ENCODE measurements around the gene RABGAP1L.

The RABGAP1L gene

DNA sequence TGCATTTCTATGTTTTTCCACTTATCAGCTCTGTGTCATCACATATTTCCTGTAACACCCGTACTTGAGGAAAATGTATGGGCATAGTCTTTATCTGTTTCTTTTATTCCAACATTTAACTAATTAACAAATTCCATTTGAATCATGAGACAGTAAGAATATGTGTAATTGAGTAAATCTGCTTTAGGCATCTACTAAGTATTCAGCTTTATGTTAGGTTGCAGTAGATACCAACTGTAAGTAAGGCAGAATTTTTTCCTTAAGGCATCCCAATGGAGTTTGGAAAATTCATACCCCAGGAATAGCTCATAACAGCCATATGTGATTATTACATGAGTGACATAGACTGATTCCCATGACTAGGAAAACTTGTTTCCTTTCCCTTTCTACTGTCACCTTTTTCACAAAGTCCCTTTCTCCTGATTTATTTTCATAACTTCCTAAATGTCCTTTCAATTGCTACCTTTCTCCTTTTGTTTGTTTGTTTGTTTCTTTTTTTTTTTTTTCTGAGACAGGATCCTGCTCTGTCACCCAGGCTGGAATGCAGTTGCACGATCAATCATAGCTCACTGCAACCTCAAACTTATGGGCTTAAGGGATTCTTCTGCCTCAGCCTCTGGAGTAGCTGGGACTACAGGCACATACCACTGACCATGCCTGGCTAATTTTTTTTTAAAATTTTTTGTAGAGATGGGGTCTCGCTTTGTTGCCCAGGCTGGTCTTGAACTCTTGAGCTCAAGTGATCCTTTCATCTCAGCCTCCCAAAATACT is 780.6 kb downstream of the RABGAP1L start:
- no peak overlapping the region for H3K4me3 ChIP-seq (replicated peaks in 1 of 2; ENCODE audit: low read depth in 2 of 2, low read length in 2 of 2)
- no peak for TF ChIP-seq CTCF (IDR thresholded peaks at IDR 0.05; ENCODE audit: low read depth, low read length)
- no peak for DNase-seq (ENCODE audit: low read depth in 2 of 2)

- no peak overlapping the region for H3K4me3 ChIP-seq (replicated peaks in 1 of 2; ENCODE audit: low read depth in 2 of 2, low read length in 2 of 2)
- TF ChIP-seq CTCF (IDR thresholded peaks at IDR 0.05; ENCODE audit: low read depth, low read length) = no peak
- DNase-seq (ENCODE audit: low read depth in 2 of 2) = no peak
These were observed 781.4 kb downstream of the RABGAP1L start for GRCh38 chr1:174940646-174941175.

DNA sequence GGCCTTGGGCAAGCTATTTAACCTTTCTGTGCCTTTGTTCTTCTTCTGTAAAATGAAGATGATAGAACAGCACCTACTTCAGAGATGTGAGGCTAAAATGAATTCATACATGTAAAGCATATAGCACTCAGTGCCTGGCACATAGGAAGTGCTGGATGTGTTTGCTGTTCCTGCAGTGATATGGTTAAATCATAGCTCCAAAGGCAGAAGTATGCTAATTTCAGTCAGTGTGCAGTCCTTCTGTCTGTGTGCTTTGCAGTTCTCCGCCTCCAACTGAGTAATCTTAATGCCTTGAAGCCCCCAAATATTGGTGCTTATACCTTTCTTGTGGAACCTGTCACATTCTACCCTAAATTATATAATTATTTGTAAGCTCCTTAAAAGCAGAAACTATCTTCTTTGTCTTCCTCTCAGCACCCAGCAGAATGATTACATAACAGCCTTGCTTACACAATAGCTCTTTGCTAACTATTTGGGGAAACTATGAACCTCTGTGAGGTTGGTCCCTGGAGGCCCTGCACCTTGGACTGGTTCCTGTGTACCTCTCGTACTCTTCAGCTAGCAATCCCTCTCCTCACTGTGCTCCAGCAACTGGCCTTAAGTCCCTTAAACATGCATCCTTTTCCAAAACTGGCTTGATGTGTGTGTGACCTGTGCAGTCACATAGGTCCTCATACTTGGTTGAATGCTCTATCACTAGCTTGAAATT is 783.4 kb downstream of the RABGAP1L start:
- DNase-seq (ENCODE audit: low read depth in 2 of 2) = peak; percentile 12 to 54
- no peak for TF ChIP-seq CTCF (IDR thresholded peaks at IDR 0.05; ENCODE audit: low read depth, low read length)
- no peak overlapping the region for H3K4me3 ChIP-seq (replicated peaks in 1 of 2; ENCODE audit: low read depth in 2 of 2, low read length in 2 of 2)

DNA sequence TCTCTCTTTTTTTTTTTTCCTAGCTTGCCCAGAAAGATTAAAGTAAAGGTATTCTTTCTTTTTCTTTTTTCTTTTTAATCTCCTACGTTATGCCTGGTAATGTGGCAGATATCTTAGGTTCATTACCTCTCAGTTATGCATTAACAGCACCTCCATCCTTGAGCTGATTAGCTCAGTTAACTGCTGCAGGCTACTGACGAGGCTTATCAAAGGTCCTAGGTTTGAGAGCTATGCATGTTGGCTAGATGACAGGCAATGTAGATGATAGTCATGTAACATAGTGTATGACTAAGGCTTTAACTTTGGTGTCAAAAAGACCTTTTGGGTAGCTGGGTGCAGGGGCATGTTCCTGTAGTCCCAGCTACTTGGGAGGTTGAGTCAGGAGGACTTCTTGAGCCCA is 786.7 kb downstream of the RABGAP1L start:
- no peak for TF ChIP-seq CTCF (IDR thresholded peaks at IDR 0.05; ENCODE audit: low read depth, low read length)
- no peak overlapping the region for H3K4me3 ChIP-seq (replicated peaks in 1 of 2; ENCODE audit: low read depth in 2 of 2, low read length in 2 of 2)
- no peak for DNase-seq (ENCODE audit: low read depth in 2 of 2)

- DNase-seq (ENCODE audit: low read depth in 2 of 2) = no peak
- no peak for TF ChIP-seq CTCF (IDR thresholded peaks at IDR 0.05; ENCODE audit: low read depth, low read length)
- no peak overlapping the region for H3K4me3 ChIP-seq (replicated peaks in 1 of 2; ENCODE audit: low read depth in 2 of 2, low read length in 2 of 2)
These were observed 789.7 kb downstream of the RABGAP1L start for GRCh38 chr1:174949061-174949460.

GRCh38 chr1:174949645-174950044 is 790.3 kb downstream of the RABGAP1L start:
- no peak overlapping the region for H3K4me3 ChIP-seq (replicated peaks in 1 of 2; ENCODE audit: low read depth in 2 of 2, low read length in 2 of 2)
- TF ChIP-seq CTCF (IDR thresholded peaks at IDR 0.05; ENCODE audit: low read depth, low read length) = no peak
- no peak for DNase-seq (ENCODE audit: low read depth in 2 of 2)
